AG04450 (cell line): Measurements from ENCODE around the gene MYO1H. TPM values are rescaled to one million over a fixed set of nuclear protein-coding genes. Genes with fewer than 3 reads are reported as not detected.
A peak's percentile ranks its signal among the peaks of the same experiment; 100 is the strongest.
"Not testable (repeated sequence)": the region's sequence is repeated elsewhere in the genome, so short reads cannot be mapped to it uniquely, and the experiment has no call there.

Experiments
- CTCF ChIA-PET: fragments of 300-600, 350-600 bp; formaldehyde crosslinking; extraction: SDS; loops from one replicate; lab custom pipeline; 2022; ENCODE audit warnings: antibody characterized with exemption, inconsistent platforms; lab: Charles Lee
- POLR2A ChIA-PET: fragments of 350-600 bp; formaldehyde crosslinking; extraction: SDS; loops from one replicate; lab custom pipeline; 2021; ENCODE audit warnings: antibody characterized with exemption, inconsistent platforms; lab: Yijun Ruan, JAX
- DNase-seq: peaks from one replicate; pipeline ENCODE4 v3.0.0-alpha.2; 2011; ENCODE audit warnings: low read depth, low spot score
- H3K27ac ChIP-seq: one replicate; pipeline ENCODE4 v1.5.1; 2012; ENCODE audit warnings: low read depth, low read length, control low read depth
- H3K27me3 ChIP-seq: one replicate; pipeline ENCODE4 v1.6.0; 2012; ENCODE audit warnings: low read length; ENCODE audit not compliant: control insufficient read depth, insufficient read depth
- H3K4me3 ChIP-seq: 2 replicates; pipeline ENCODE4 v1.5.1; 2011; ENCODE audit warnings: mild to moderate bottlenecking, low read depth, low read length, control low read depth
- H3K9me3 ChIP-seq: 2 replicates; pipeline ENCODE4 v1.5.1; 2012; ENCODE audit warnings: low read length; ENCODE audit not compliant: control insufficient read depth, insufficient read depth
- polyA plus RNA-seq: library from polyadenylated mRNA; depleted of rRNA; stranded (reverse); fragments of >200 nt; gene quantifications from 2 replicates; pipeline ENCODE4 v1.2.3, GENCODE V29; 2011
- TF ChIP-seq, protein P1 (sequence below): IDR thresholded peaks from 2 replicates; pipeline ENCODE4 v1.5.1; 2011; ENCODE audit warnings: low read depth, low read length, control low read depth, inconsistent platforms

Gene MYO1H
- polyA plus RNA-seq, 1 experiment = not detected

DNA sequence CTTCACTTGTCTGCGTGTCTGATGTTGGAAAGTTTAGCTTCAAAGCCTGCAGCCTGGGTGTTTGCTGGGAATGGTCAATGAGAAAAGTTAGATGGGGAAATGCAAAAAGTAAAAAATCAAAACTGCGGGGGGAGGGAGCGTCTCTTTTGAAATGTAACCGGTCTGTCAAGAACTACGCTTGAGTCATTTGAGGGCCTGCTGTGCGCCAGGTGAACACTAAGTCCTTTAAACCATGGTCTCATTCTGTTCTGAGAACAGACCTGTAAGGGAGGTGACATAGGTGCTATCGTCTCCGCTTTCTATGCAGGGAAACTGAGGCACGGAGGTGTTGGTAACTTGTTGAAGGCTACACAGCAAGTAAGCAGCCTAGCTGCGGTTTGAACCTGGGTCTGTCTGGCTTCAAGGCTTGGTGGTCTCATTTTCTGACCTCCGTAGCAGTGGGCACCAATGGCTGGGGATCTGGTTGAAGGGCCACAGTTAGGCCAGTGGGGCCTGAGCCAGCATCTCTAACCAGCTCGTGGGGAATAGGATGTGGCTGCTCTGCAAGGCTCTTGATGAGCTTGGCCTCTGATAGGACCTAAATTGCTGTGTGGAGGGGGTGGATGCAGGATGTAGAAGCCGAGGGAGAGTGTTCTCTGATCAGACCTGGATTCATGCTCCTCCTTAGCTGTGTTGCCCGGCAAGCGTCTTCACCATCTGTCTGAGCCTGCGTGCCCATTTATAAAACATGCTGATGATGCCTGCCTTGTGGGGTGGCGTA lies 87.9 kb downstream of the MYO1H start:
- Histone ChIP-seq H3K27ac (no peak overlapping the region), H3K9me3 (no peaks in the 10 kb centered on the region), H3K4me3 (no peak overlapping the region), H3K27me3 (no peaks in the 10 kb centered on the region)
- TF ChIP-seq, protein P1, sequence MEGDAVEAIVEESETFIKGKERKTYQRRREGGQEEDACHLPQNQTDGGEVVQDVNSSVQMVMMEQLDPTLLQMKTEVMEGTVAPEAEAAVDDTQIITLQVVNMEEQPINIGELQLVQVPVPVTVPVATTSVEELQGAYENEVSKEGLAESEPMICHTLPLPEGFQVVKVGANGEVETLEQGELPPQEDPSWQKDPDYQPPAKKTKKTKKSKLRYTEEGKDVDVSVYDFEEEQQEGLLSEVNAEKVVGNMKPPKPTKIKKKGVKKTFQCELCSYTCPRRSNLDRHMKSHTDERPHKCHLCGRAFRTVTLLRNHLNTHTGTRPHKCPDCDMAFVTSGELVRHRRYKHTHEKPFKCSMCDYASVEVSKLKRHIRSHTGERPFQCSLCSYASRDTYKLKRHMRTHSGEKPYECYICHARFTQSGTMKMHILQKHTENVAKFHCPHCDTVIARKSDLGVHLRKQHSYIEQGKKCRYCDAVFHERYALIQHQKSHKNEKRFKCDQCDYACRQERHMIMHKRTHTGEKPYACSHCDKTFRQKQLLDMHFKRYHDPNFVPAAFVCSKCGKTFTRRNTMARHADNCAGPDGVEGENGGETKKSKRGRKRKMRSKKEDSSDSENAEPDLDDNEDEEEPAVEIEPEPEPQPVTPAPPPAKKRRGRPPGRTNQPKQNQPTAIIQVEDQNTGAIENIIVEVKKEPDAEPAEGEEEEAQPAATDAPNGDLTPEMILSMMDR = no peak
- POLR2A ChIA-PET = no interaction called here
- DNase-seq = no peak
- CTCF ChIA-PET = interaction anchor here (0.8 to 2.9 kb wide), 4 partner anchors 8 to 340 kb away, joined by 3 to 21 read pairs (median 14); partner anchors contain the start of genes KCTD10 and UBE3B

DNA sequence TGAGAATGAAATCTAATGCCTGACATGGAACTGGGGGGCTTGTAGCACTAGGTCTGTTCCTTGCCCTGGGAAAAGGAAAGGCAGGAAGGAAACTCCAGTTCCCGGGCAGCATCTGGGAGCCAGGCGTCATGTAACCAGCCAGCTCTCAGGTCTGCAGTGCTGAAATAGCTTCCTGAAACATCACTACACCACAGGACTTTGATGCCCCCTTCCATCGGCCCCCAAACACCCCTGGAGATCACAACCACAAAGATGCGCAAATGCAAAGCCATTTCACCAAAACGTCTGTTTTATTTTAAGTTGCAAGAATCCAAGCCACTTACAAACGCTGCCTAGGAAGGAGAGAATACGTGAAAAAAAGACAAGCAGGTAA lies 88.5 kb downstream of the MYO1H start:
- DNase-seq = no peak
- H3K9me3 ChIP-seq = no peaks in the 10 kb centered on the region
- POLR2A ChIA-PET = no interaction called here
- TF ChIP-seq, protein P1 = no peak
- no peaks in the 10 kb centered on the region for H3K27me3 ChIP-seq
- CTCF ChIA-PET = interaction anchor here (1.3 to 2.3 kb wide), 3 partner anchors 8 to 339 kb away, joined by 3 to 21 read pairs (median 6); partner anchors contain the start of genes KCTD10 and UBE3B
- H3K4me3 ChIP-seq = no peak overlapping the region
- H3K27ac ChIP-seq = no peak overlapping the region

DNA sequence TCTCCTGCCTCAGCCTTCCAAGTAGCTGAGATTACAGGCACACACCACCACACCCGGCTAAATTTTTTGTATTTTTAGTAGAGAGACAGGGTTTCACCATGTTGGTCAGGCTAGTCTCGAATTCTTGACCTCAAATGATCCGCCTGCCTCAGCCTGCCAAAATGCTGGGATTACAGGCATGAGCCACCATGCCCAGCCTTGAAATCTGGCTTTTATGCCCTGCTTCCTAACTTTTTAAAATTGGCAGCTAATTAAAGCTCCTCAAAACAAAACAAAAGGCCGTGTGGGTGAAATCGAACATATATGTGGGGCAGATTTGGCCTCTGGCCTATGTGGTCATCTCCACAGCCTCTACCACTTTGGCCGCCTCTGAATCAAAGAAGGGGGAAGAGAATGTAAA lies 91.5 kb downstream of the MYO1H start:
- no peak for DNase-seq

DNA sequence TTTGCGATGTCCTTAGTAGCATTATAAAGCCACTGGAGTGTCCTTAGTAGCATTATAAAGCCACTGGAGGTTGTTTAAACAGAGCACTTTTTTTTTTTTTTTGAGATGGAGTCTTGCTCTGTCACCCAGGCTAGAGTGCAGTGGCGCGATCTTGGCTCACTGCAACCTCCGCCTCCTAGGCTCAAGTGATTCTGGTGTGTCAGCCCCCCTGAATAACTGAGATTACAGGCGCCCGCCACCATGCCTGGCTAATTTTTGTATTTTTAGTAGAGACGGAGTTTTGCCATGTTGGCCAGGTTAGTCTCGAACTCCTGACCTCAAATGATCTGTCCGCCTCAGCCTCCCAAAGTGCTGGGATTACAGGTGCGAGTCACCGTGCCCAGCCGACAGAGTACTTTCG lies 92.3 kb downstream of the MYO1H start:
- CTCF ChIA-PET = interaction anchor here (0.6 kb wide), 1 partner anchor 9 kb away, joined by 3 read pairs; no protein-coding TSS in a partner anchor
- H3K4me3 ChIP-seq, POLR2A ChIA-PET: not testable (repeated sequence)

More for the DNA sequence above, 91.5 kb downstream of the MYO1H start:
- H3K4me3 ChIP-seq = no peak overlapping the region
- POLR2A ChIA-PET = no interaction called here
- no peaks in the 10 kb centered on the region for H3K27me3 ChIP-seq
- H3K9me3 ChIP-seq = no peaks in the 10 kb centered on the region
- TF ChIP-seq, protein P1 = no peak
- CTCF ChIA-PET = interaction anchor here (1.0 kb wide), 1 partner anchor 11 kb away, joined by 3 read pairs; no protein-coding TSS in a partner anchor
- H3K27ac ChIP-seq = peak overlapping the region; percentile 21

DNA sequence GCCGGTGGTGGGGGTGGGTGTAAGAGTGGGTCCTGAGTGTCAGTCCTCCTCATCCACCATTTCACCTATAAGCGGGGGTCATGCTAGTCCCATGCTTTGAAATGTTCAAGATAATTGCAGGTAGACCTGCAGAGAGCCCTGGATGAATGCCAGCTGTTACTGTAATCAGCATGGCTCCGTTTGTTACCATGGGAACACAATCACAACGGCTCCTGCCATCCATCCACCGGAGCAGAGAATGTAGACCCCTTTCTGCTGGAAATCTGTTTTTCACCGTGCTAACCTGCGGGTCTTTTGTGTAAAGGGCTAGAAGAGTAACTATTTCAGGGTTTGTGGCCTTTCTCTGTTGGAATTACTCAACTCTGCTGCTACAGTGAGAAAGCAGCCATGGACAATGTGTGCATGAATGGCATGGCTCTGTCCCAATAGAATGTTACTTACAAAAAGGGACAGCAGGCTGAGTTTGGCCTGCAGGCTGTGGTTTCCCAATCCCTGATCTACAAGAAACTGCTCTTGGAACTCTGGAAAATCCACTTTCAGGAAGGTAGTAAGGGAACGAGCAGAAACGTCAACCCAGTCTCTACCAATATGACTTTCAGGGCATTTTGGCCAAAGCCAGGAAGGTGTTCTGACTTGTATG lies 93.3 kb downstream of the MYO1H start:
- CTCF ChIA-PET = interaction anchor here (3.9 kb wide), 1 partner anchor 13 kb away, joined by 18 read pairs; no protein-coding TSS in a partner anchor
- no peaks in the 10 kb centered on the region for H3K27me3 ChIP-seq
- H3K27ac ChIP-seq = no peak overlapping the region
- POLR2A ChIA-PET = no interaction called here
- DNase-seq = no peak
- no peaks in the 10 kb centered on the region for H3K9me3 ChIP-seq
- H3K4me3 ChIP-seq = no peak overlapping the region
- TF ChIP-seq, protein P1 = no peak

More for the DNA sequence above, 92.3 kb downstream of the MYO1H start:
- not testable (repeated sequence) for H3K9me3 ChIP-seq, DNase-seq, H3K27ac ChIP-seq, H3K27me3 ChIP-seq
